HG02678 (cell line): ENCODE data around the gene FCHSD2.

Source experiments
- ATAC-seq: cut with Tn5 transposase; IDR thresholded peaks from one replicate; pipeline ENCODE4 v1.9.1; 2021; ENCODE audit warnings: mild to moderate bottlenecking, moderate library complexity; ENCODE audit not compliant: unreplicated experiment

Gene FCHSD2

DNA sequence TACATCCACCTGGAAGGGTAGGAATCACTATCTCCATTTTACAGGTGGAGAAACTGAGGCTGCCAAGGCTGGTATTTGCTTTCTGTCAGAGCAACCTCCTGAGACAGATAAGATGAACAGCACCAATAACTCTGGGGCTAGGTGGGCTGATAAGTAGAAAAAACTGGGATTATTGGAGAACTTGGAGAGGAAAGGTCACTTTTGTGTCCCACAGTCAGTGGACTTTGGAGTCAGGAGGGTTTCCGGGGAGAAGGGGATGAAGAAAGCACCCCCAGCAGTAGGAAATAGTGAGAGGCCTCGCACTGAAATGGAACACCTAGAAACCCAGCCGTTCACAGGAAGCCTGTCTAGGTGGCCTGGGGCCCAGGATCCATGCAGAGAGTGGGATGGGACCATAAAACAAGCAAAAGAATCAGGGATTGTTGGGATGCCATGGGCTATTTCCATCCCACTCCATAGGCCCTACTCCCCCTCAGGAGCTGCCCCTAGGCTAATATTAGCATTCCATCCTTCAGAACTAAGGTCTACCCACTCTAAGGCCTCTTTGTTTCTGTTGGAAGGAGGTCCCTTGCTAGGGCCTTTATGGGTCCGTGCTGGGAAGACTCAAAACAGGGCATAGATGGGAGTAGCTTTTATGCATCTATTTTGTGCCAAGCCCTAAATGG, 31.0 kb upstream of the FCHSD2 start:
- ATAC-seq, result no peak

DNA sequence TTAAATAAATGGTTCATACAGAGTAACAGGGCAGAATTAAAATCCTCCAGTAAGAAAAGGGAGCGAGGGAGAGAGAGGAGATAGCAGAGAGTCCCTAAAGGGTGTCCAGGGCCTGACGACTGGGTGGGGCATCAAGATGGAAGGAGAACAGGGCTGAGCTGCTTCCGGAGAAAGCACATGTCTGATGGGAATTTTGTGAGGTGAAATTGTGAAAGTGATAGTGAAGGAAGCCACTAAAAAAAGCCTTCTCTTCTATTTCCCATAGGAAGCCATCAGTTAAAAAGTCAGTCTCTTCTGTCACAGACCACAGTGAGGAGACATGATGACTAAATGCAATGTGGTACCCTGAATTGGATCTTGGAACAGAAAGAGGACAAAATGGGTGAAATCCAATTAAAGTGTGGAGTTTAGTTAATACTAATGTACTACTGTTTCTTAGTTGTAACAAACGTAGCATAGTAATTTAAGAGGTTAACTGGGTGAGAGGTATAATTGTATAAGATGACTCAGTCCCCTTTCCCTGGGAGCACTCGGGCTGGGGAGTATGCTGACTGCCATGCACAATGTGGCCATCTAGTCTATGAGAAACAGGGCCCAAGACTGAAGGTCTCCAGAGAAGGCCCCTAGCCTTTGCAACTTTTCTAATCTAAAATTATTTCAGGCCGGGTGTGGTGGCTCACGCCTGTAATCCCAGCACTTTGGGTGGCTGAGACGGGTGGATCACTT, 29.5 kb upstream of the FCHSD2 start:
- no peak for ATAC-seq

DNA sequence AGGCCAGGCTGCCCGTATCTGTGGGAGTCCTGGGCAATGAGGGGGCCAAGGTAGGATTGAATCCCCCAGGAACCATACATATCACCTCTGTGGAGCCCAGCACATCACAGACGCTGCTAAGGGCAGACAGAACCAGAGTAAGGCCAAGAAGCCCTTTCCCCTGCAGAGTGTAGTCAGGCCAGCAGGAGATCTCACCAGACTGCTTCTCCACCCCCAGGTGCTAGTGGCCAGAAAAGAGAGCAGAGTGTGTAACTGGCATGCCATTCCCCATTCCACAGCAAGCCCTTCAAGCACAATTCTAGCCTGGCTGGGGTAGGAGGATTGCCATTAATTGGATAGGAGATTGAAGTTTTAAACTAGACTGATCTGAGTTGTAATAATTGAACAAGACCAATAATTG, 28.0 kb upstream of the FCHSD2 start:
- no peak for ATAC-seq

DNA sequence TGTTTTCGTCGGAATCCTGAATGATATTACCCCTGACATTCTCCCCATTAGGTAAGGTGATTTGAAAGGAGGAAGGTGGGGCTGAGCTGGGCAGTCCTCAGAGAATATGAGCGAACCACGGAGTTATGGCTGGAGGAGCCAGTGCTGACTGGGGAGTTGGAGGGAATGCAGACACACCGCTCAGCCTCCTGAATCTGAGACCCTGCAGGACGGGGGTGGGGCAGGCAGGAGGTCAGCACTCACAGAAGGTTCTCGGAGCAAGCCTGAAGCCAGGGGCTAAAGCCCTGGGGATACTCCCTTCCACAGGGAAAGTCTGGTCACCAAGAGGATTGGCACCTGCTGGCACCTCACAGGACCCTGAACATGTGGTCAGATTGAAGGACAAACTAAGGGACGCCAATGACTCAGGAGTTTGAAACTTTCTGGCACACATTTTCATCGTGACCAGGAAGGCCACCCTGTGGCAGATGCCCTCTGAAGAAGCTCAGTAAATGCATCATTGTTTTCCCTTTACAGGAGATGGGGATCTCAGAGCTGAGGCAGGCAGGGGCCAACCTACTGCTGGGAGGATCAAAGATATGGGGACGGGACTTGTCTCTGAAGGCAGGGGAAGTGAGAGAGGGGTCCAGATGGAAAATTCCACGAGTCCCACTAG, 26.9 kb upstream of the FCHSD2 start:
- no peak for ATAC-seq

DNA sequence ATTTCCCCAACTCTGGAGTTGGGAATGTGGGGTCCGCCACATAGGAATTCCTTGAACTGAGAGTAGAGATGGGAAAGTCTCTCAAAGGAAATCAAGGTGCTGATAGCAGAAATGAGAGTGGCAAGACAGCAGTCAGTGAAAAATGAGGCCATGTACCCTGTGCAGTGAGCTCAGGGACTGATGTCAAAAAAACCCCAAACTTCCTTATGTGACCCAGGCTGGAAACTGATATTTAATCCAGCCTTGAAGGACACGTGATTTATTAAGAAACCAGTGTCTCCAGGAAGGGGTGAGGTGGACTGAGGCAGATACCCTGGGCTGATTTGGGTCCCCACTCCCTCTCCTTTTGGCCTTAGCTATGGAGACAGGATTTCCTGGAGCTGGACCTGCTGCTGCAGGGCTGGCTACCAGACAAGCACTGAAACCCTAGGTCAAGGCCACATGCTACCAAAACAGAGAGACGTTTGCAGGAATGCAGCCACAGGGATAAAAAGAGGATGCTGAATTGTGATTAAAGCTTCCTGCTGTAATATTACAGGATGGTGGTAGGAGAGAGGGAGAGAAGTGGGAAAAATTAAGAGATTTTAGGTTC, 25.3 kb upstream of the FCHSD2 start:
- no peak for ATAC-seq

DNA sequence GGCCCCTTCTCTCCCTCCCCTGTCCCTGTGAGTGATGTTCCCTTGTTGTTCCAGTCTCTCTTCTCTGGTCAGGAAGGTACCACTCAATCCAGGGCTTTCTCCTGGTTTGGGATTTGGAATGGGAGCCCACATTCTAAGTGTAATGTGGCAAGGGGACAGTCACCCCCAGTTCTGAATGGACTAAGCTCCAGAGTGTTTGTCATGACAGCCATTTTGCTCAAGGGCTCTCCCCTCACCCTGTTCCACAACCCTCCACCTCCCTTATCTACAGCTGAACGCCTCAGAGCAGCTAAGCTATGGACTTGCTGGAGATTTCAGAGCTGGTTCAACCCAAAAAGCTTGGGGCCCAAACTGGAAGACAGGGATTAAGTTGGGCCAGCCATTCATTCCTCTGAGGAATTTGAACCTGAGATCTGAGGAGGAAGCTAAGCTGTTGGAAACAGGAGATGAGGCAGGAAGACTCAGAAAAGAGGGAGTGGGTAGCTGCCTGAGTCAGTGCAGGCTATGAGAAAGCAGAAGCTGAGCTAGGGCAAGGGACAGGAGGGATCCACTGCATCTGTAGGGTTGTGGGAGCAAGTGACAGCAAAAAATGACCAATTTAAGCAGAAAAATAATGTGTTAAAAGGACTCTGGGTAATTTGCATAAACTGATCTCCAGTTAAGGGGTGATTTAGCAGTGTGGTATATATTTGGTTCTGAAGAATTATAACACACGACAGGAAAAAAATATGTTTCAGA, 22.9 kb upstream of the FCHSD2 start:
- ATAC-seq, result no peak

DNA sequence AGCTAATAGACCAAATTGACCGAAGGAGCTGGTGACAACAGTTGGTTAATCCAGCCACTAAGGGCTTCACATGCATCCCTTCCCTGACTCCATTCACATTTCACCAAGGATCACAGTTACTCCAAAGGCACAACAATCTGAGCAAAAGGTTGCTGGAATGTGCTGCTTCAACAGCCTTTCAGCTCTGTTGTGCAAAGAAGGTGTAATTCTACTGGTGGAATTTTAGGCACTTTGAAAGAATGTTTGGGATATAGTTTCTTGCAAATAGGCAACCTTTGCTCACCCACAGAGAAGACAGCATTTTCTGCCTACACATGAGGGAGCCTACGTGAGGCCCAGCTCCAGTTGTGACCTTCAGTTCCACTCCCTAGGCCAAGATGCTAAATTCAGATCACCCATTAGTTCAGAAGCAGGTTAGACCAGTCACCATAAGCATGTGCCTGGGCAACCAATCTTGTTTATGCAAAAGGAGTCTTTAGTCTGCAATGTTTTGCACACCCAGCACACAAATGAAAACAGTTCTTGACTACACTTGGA, 21.6 kb upstream of the FCHSD2 start:
- no peak for ATAC-seq

DNA sequence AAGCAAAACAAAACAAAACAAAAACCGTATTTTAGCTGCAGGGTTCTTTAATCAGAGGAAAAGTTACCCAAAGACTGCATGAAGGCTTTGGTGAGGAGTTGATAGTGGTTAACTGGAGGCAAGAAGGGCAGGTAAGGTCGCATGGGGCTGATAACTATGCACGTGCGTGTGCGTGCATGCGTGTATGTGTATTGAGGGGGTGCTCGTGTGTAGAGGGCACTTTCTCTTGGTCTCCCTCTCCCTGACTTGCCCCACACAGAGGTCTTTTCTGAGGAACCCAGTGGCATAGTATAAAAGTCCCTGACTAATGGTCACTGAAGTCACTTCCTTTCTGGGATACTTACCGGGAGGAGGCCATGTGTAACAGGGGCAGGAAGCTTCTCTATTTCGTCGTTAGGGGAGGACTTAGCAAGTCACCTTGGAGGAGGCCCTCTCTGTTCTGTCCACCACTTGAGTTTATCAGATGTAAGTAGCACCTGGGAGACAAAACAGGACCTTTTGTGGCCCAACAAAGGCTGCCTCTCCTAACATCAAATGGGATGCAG, 20.1 kb upstream of the FCHSD2 start:
- no peak for ATAC-seq

DNA sequence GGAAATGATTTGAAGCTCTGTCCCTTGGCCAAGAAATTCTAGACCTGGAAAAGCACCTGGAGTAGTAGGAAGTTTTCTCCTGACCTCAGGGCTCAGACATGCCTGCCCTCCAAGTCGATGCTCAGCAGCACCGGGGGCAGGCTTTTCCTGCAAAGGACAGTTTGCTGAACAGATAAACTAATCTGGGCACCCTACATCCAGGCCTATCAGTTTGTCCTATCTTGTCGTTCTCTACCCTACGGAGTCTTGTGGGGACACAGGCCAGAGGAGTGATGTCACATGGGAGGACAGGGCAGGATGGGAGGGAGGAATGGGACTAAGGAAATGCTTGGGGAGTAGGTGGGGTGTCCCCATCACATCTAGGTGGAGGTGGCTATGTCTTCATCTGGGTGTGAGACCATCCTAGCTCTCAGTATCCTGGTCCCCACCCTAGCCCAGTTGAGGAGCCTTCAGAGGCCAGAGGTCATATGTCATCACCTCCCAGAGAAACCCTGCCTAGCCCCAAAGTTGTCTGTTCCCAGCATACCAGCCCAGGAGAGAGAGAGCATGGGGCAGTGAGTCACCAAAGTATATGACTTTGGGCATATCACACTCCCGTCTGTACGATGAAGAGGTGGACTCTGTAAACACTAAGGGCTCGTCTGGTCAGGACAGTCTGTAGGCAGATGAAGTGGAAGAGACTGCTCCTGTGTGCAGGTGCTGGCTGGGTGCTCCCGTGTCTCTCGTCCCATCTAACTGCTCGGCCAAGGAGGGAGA, 18.1 kb upstream of the FCHSD2 start:
- no peak for ATAC-seq

DNA sequence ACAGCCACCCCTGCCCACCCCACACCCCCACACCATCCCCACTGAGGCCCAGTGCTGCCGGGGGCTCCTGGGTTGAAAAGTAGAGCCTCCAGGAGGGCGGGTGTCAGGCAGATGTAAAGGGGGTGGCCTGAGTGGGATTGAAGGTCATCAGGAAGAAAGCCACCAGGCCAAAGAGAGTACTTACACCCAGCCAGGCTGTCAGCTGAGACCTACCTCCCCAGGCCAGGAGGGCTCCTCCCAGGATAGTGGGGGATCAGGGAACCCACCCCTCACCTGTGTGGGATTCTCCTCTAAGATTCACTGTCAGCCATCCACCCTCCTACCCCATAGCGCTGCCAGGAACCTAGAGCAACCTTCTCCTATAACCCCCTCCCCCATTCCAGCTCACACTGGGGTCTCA, 17.2 kb upstream of the FCHSD2 start:
- ATAC-seq, result no peak

DNA sequence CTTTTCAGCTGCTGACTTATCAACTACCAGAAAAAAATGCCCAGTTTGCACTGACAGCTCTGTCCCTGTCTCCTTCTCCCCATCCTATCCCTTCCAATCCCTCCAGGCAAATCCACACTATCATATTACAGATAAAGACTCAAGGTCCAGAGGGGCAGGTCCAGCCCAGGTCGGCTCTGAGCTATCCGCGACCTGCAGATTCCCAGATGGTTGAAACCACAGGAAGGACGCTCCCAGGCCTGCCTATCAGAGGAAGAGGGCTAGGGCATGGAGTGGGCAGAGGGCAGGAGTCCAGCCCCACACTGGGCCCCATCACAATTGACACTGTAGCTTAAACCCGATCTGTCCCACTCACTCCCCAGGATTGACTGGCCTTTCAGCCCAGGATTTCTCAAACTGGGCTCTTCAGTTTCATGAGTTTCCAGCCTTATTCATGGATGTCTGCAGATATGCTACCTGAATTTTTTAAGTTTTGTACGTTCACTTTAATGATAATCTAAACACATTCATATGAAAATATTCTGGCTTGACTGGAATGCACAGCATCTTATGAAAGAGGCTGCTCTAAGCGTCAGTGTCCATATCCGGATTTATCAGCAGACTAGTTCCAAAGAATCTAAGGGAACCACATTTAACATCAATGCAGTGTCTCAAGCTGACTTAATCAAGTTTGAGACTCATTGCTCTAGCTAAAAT, 16.4 kb upstream of the FCHSD2 start:
- no peak for ATAC-seq

DNA sequence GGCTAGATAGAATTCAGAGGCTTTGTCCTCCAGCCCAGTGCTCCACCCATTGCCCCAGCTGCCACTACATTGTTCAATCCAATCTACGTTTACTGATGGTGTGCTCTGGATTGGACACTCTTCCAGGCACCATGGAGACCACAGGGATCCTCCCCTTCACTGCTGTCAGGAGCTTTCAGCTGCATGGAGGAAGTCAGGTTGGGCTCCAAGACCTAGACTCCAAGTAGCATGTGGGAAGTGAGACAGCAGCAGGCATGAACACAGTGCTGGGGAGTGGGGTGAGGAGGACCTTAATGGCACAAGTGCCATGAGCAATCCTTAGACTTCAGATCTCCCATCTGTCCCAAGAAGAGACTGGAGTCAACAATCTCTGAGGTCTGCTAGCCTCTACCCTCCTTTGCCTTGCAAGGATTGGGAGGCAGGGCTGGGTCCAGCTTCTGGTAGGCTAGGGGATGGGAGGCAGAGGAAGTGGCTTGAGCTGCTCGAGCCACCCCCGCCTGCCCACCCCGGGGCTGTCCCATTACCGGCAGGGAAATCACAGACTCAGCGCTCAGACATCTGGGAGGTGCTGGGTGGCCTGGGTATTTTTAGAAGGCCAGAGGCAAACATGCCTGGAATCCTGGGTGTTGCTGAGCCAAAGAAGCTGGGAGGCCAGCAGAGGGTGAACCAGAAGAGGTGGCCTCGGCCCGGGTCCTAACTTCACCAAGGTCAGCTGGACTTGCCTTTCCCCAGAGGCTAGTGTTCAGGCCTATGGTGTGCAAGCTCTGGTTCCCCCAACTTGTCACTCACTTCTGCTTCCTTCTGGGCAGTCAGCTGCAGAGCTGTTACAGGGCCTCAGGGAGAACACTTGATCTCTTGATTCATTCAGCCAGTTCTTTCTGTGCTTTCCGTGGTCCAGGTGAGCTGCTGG, 15.2 kb upstream of the FCHSD2 start:
- peak; percentile 35 for ATAC-seq

DNA sequence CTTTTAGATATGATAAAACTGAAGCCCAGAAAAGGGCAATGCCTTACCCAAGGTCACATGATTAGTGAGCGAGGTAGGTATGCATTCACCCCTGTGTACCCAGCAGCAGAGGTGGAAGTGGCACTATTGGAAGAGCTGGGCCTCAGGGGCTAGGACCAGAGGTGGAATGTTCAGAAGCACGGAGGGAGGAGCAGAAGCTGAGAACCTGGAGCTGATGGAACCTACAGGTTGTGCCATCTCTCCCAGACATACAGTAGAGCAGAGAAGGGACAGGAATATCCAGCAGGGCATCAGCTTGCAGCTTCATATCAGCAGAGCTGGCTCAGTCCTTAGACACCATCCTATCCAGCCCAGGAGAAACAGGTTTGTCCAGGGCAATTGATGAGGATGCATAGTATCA, 14.6 kb upstream of the FCHSD2 start:
- no peak for ATAC-seq

DNA sequence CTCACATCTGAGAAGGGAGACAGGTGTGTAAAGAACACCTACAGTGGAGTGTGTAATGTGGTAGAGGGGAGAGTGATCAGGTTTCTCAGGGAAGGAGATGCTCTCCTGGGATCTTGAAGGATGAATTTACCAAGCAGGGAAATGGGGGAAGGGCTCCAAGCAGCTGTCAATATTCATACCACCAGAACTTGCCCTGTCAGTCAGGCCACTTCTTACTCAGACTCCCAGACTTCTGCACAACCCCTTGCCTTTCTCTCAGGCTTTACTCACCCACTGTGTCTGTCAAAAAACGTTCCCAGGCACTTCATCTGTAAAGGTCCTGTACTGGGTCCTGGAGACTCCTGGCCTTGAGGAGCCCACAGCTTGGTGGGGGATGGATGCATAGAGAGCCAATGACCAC, 14.0 kb upstream of the FCHSD2 start:
- no peak for ATAC-seq

DNA sequence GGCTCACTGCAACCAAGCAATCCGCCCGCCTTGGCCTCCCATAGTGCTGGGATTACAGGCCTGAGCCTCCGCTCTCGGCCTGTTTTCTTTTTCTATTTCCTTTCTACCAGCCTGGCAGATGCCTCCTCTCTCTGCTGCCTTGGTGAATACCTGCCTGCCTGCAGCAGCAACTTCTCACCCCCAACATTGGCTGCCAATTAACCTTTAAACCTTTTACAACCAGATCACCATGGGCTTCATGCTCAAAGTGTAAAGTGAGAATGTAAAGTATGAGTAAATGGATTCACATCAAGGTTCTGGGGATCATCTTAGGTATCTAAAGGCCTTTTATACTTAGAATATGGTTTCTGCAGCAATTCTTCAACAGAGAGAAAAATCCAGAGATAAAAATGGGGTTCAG, 13.0 kb upstream of the FCHSD2 start:
- ATAC-seq, result no peak

DNA sequence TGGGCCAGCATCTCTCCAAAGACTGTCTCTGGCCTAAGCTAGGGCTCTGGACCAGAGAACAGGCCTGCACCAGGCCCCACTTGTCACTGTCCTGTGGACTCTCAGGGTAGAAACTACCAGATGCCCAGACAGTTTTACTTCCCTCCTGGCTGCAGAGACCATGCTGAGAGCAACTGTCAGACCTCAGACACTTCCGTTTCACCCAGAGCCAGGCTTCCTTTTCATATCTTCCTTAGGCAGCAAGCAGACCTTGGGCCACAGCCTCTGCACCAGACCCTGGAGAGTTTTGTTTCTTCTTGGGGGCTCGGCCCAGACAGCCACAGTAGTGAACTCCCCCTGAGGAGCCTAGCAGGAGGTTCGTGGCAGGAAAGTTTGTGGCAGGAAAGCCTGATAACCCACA, 12.1 kb upstream of the FCHSD2 start:
- ATAC-seq, result peak; percentile 43

DNA sequence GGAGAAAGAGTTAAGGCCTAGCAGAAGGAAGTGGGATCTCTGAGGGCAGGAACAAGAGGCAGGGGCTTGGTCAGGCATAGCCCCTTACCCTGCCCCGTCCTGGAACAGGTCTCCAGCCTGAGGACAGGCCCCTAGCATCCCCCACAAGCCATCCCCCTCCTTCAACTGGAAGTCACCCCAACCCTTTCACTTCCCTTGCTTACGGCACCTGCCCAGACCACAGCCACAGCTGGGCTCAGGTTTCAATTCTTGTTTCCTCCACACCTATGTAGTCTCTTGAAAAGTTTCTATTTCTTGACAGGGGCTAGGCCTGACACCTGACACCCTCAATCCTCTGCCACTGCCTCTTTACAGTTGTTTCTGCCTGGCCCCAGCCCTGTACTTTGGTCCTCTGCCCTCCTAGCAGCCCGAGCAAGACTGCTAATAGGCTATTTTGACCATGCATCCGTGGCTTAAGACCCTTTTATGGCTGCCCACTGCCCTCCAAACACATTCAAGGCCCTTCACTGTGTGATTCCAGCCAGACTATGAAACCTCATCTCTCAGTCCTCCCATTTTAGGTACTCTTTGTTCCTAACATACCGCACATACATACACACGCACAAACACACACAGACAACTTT, 10.9 kb upstream of the FCHSD2 start:
- peak; percentile 70 for ATAC-seq
